Glutamatergic neuron (in vitro differentiated cells): Measurements from ENCODE around the gene KRT222. TPM values are rescaled to one million over a fixed set of nuclear protein-coding genes. Genes with fewer than 3 reads are reported as not detected.

Source experiments
- DNase-seq: peaks from one replicate; pipeline ENCODE4 v3.0.0; 2022
- H3K27ac Mint-ChIP-seq: one replicate; pipeline ENCODE4 v1.8.0; 2020; ENCODE audit warnings: mild to moderate bottlenecking, mixed read lengths, inconsistent platforms; ENCODE audit not compliant: unreplicated experiment
- H3K27me3 Mint-ChIP-seq: one replicate; pipeline ENCODE4 v1.8.0; 2020; ENCODE audit warnings: mild to moderate bottlenecking, moderate library complexity, mixed read lengths, inconsistent platforms; ENCODE audit not compliant: unreplicated experiment
- H3K36me3 Mint-ChIP-seq: one replicate; pipeline ENCODE4 v1.8.0; 2020; ENCODE audit warnings: mild to moderate bottlenecking, mixed read lengths, inconsistent platforms; ENCODE audit not compliant: unreplicated experiment
- H3K4me1 Mint-ChIP-seq: one replicate; pipeline ENCODE4 v1.8.0; 2020; ENCODE audit warnings: mild to moderate bottlenecking, low read depth, mixed read lengths, inconsistent platforms; ENCODE audit not compliant: unreplicated experiment
- H3K4me3 Mint-ChIP-seq: one replicate; pipeline ENCODE4 v1.8.0; 2020; ENCODE audit warnings: mild to moderate bottlenecking, mixed read lengths, inconsistent platforms; ENCODE audit not compliant: unreplicated experiment
- H3K9me3 Mint-ChIP-seq: one replicate; pipeline ENCODE4 v1.8.0; 2020; ENCODE audit warnings: mild to moderate bottlenecking, moderate library complexity, mixed read lengths, inconsistent platforms; ENCODE audit not compliant: unreplicated experiment
- total RNA-seq: library from RNA; stranded (reverse); fragmentation: NEBNext Ultra II Directional; extraction: Animal tissue kit (Norgen Biotek cat#: 25700); gene quantifications from one replicate; pipeline ENCODE4 v1.2.1, GENCODE V29; 2021; ENCODE audit not compliant: unreplicated experiment
- TF ChIP-seq, protein P1 (sequence below): fragments of 200-600 bp; sonication (generic); IDR thresholded peaks from one replicate; pipeline ENCODE4 v1.5.0; 2021; ENCODE audit not compliant: partially characterized antibody, unreplicated experiment

KRT222 gene
- total RNA-seq, 1 donor from 2014 or later = 1.3 TPM

- Mint-ChIP-seq H3K4me3 (no peak overlapping the region), H3K9me3 (no peaks in the 10 kb centered on the region), H3K27me3 (no peaks in the 10 kb centered on the region), H3K4me1 (peaks cover 14% of the 10 kb centered on the region), H3K36me3 (no peaks in the 10 kb centered on the region), H3K27ac (no peak overlapping the region)
- TF ChIP-seq, protein P1, sequence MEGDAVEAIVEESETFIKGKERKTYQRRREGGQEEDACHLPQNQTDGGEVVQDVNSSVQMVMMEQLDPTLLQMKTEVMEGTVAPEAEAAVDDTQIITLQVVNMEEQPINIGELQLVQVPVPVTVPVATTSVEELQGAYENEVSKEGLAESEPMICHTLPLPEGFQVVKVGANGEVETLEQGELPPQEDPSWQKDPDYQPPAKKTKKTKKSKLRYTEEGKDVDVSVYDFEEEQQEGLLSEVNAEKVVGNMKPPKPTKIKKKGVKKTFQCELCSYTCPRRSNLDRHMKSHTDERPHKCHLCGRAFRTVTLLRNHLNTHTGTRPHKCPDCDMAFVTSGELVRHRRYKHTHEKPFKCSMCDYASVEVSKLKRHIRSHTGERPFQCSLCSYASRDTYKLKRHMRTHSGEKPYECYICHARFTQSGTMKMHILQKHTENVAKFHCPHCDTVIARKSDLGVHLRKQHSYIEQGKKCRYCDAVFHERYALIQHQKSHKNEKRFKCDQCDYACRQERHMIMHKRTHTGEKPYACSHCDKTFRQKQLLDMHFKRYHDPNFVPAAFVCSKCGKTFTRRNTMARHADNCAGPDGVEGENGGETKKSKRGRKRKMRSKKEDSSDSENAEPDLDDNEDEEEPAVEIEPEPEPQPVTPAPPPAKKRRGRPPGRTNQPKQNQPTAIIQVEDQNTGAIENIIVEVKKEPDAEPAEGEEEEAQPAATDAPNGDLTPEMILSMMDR = no peak
- no peak for DNase-seq
These were observed 39.7 kb downstream of the KRT222 start for GRCh38 chr17:40625311-40625710.

DNA sequence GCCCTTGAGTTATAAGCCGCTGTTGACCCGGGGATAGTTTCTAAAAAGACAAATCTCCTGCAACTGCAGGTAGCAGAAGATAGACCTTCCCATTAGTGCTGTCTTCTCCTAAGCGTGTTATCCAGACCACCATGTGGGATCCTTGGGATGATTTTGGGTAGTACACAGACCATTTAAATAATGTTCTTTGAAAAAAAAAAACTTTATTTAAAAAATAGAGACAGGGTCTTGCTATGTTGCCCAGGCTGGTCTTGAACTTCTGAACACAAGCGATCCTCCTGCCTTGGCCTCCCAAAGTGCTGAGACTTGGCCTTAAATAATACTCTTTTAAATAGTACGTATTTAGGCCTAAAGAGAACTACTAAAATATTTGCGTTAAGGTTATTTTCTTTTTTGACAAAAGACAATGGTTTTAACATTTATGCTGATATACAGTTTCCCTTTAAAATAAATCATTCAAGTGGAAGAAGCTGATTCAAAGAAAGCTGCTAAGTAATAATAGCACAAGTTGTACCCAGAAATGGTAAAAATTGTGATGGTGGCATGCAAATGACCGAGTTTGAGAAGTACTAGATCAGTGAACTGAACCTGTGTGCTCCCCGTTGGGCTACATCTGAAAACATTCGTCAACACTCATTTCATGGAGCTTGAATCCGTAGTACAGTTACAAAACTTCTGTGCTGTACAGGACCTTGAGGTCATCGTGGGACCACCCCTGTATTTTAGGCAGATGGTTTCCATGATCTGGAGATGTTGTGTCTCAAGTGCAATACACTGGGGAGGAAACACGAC is 41.4 kb downstream of the KRT222 start:
- no peaks in the 10 kb centered on the region for H3K27me3 Mint-ChIP-seq
- no peaks in the 10 kb centered on the region for H3K9me3 Mint-ChIP-seq
- H3K36me3 Mint-ChIP-seq = no peaks in the 10 kb centered on the region
- TF ChIP-seq, protein P1 = no peak
- peak overlapping the region; percentile 85 for H3K27ac Mint-ChIP-seq
- no peak for DNase-seq
- no peak overlapping the region for H3K4me3 Mint-ChIP-seq
- H3K4me1 Mint-ChIP-seq = peaks cover 14% of the 10 kb centered on the region

GRCh38 chr17:40622509-40622928 is 42.5 kb downstream of the KRT222 start:
- Mint-ChIP-seq H3K36me3 (no peaks in the 10 kb centered on the region), H3K4me3 (peak overlapping the region; percentile 52), H3K27me3 (no peaks in the 10 kb centered on the region), H3K9me3 (peaks cover 3% of the 10 kb centered on the region), H3K27ac (peak overlapping the region; percentile 85), H3K4me1 (peaks cover 15% of the 10 kb centered on the region)
- no peak for DNase-seq
- TF ChIP-seq, protein P1 = no peak

GRCh38 chr17:40621578-40621977 is 43.4 kb downstream of the KRT222 start:
- TF ChIP-seq, protein P1 = no peak
- H3K27ac Mint-ChIP-seq = no peak overlapping the region
- H3K9me3 Mint-ChIP-seq = peaks cover 3% of the 10 kb centered on the region
- DNase-seq = no peak
- H3K27me3 Mint-ChIP-seq = no peaks in the 10 kb centered on the region
- H3K36me3 Mint-ChIP-seq = no peaks in the 10 kb centered on the region
- H3K4me1 Mint-ChIP-seq = peaks cover 16% of the 10 kb centered on the region
- H3K4me3 Mint-ChIP-seq = no peak overlapping the region

GRCh38 chr17:40621019-40621418 is 44.0 kb downstream of the KRT222 start:
- peaks cover 3% of the 10 kb centered on the region for H3K9me3 Mint-ChIP-seq
- H3K27ac Mint-ChIP-seq = no peak overlapping the region
- peaks cover 16% of the 10 kb centered on the region for H3K4me1 Mint-ChIP-seq
- peaks cover 3% of the 10 kb centered on the region for H3K27me3 Mint-ChIP-seq
- no peak for DNase-seq
- TF ChIP-seq, protein P1 = no peak
- no peaks in the 10 kb centered on the region for H3K36me3 Mint-ChIP-seq
- H3K4me3 Mint-ChIP-seq = no peak overlapping the region
